ENCODE results near the gene SUCLG2. TPM values are rescaled to one million over a fixed set of nuclear protein-coding genes. Genes with fewer than 3 reads are reported as not detected.

SUCLG2 gene
- total and polyA plus RNA-seq, 2 of the 4 experiments (the other 2 are of a cell fraction) = 26.8 to 34.6 TPM

GRCh38 chr3:67509471-67510075 lies 144.8 kb downstream of the SUCLG2 start:
- peaks cover 10% of the 10 kb centered on the region for H3K36me3 ChIP-seq (ENCODE audit: control insufficient read depth, insufficient read depth, low read length)

More at GRCh38 chr3:67509471-67510075, 144.8 kb downstream of the SUCLG2 start:
- no peak overlapping the region for H2BK20ac ChIP-seq (ENCODE audit: low read depth, low read length)
- H2AK9ac ChIP-seq (replicated peaks; ENCODE audit: low read depth, low read length, poor library complexity) = no peak overlapping the region
- intact Hi-C loops (cut with micrococcal nuclease) = no loop called here
- H2BK15ac ChIP-seq (ENCODE audit: low read depth, low read length) = no peak overlapping the region
- H3K4me3 ChIP-seq (ENCODE audit: insufficient read depth, low read depth, low read length) = no peak overlapping the region
- H2BK5ac ChIP-seq (ENCODE audit: low read depth, low read length, poor library complexity, severe bottlenecking) = no peak overlapping the region
- H3K27ac ChIP-seq (ENCODE audit: insufficient read depth, low read length) = no peak overlapping the region
- H3K9me1 ChIP-seq (ENCODE audit: insufficient read depth, low read length) = no peaks in the 10 kb centered on the region
- H4K91ac ChIP-seq (ENCODE audit: insufficient read depth, low read depth, low read length) = no peak overlapping the region
- H3K18ac ChIP-seq (ENCODE audit: low read depth, low read length) = no peak overlapping the region
- TF ChIP-seq BHLHE40 (IDR thresholded peaks at IDR 0.05; ENCODE audit: low read depth, low read length) = no peak
- no peak for TF ChIP-seq ELK1 (IDR thresholded peaks at IDR 0.05; ENCODE audit: borderline replicate concordance, low read depth, low read length)
- TF ChIP-seq FOS (IDR thresholded peaks at IDR 0.05; ENCODE audit: low read depth, low read length) = no peak
- no peak for TF ChIP-seq MXI1 (IDR thresholded peaks at IDR 0.05; ENCODE audit: borderline replicate concordance, low read depth, low read length)
- no peak for TF ChIP-seq SMC3 (IDR thresholded peaks at IDR 0.05; ENCODE audit: low read depth, low read length)
- TF ChIP-seq USF2 (IDR thresholded peaks at IDR 0.05; ENCODE audit: low read depth, low read length) = no peak
- no peak for TF ChIP-seq CEBPB (IDR thresholded peaks at IDR 0.05; ENCODE audit: low read depth, low read length)
- TF ChIP-seq NFE2L2 (IDR thresholded peaks at IDR 0.05; ENCODE audit: low read depth, low read length) = no peak
- TF ChIP-seq RAD21 (IDR thresholded peaks at IDR 0.05; ENCODE audit: low read length) = no peak
- WGBS, 2 experiments (ENCODE audit: extremely low coverage in 2 of 2, insufficient read length in 1 of 2) = no CpG with 5 or more reads among the region's 4 CpGs
- ChIA-PET POLR2A (ENCODE audit: unreplicated experiment) (no interaction called here), CTCF (no interaction called here)
- H3K27me3 ChIP-seq (ENCODE audit: control insufficient read depth, insufficient read depth, low read length) = no peaks in the 10 kb centered on the region
- H3K9me3 ChIP-seq (ENCODE audit: control insufficient read depth, insufficient read depth, low read length) = no peaks in the 10 kb centered on the region
- H3K23ac ChIP-seq (ENCODE audit: low read depth, low read length) = no peak overlapping the region
- H3K4ac ChIP-seq (ENCODE audit: low read depth, low read length) = no peak overlapping the region
- H3K4me2 ChIP-seq (ENCODE audit: low read depth, low read length) = no peak overlapping the region
- no TSS peak for BruUV-seq (replicated peaks)
- DNase-seq = peak; percentile 6
- in situ Hi-C loops (cut with MboI; ENCODE audit: low sequenced_read_pairs) = no loop called here
- no peak overlapping the region for H3K56ac ChIP-seq (ENCODE audit: extremely low read depth, insufficient read depth, low read length)
- no peaks in the 10 kb centered on the region for H3K4me1 ChIP-seq (ENCODE audit: control insufficient read depth, insufficient read depth, low read length)
- no peaks in the 10 kb centered on the region; a peak in 1 of 4 replicates for H3K79me1 ChIP-seq (ENCODE audit: low read depth in 1 of 2, low read length in 2 of 2)
- no peak overlapping the region for H3K14ac ChIP-seq (replicated peaks; ENCODE audit: low read depth, low read length)
- no peak overlapping the region for H2AK5ac ChIP-seq (ENCODE audit: low read depth, low read length)
- no peak overlapping the region for H2AFZ ChIP-seq (replicated peaks; ENCODE audit: low read length, poor library complexity)
- no peak overlapping the region for H4K5ac ChIP-seq (ENCODE audit: low read depth, low read length)
- H3K9ac ChIP-seq (ENCODE audit: low read depth, low read length) = no peak overlapping the region
- H4K20me1 ChIP-seq (ENCODE audit: insufficient read depth, low read length) = no peaks in the 10 kb centered on the region
- H2BK120ac ChIP-seq (ENCODE audit: low read depth, low read length) = no peak overlapping the region
- no peak; the same call in 1 of the 2 replicates for ATAC-seq (ENCODE audit: low read depth)
- dilution Hi-C loops (cut with HindIII; ENCODE audit: low sequenced_read_pairs, unreplicated experiment) = no loop called here
- H4K8ac ChIP-seq (ENCODE audit: low read depth in 2 of 2, low read length in 2 of 2) = no peak overlapping the region

All from IMR-90 (cell line).